HEK293 (cell line): ENCODE data around the gene UROD.
A peak's percentile ranks its signal among the peaks of the same experiment; 100 is the strongest.
"Not testable (repeated sequence)": the region's sequence is repeated elsewhere in the genome, so short reads cannot be mapped to it uniquely, and the experiment has no call there.

Experiments
- CTCF ChIA-PET: fragments of 350-600 bp; formaldehyde crosslinking; extraction: SDS; loops from one replicate; lab custom pipeline; 2021; ENCODE audit warnings: antibody characterized with exemption; lab: Yijun Ruan, JAX
- POLR2A ChIA-PET: fragments of 300-600 bp; formaldehyde crosslinking; extraction: SDS; loops from one replicate; lab custom pipeline; 2020; ENCODE audit warnings: antibody characterized with exemption, inconsistent platforms; lab: Yijun Ruan, JAX
- H3K27ac ChIP-seq: fragments of 200-500 bp; sonication (Bioruptor generic); 2 replicates; pipeline ENCODE4 v1.5.1; 2014; ENCODE audit warnings: low read depth, low read length, control low read depth, inconsistent platforms; ENCODE audit errors: extremely low read depth
- H3K36me3 ChIP-seq, 2 experiments: fragments of 200-500 bp in 1 of 2; sonication (Bioruptor generic) in 1 of 2; 1 replicate in 1 of 2; 2 replicates in 1 of 2; pipeline ENCODE4 v1.5.1; 2014 to 2017; ENCODE audit warnings: inconsistent platforms in 2 of 2, low read length in 2 of 2; ENCODE audit not compliant: control insufficient read depth in 2 of 2, insufficient read depth in 1 of 2
- H3K4me1 ChIP-seq: fragments of 200-500 bp; sonication (Bioruptor generic); 2 replicates; pipeline ENCODE4 v1.5.1; 2014; ENCODE audit warnings: mild to moderate bottlenecking, low read length, inconsistent platforms; ENCODE audit not compliant: control insufficient read depth, insufficient read depth
- H3K4me3 ChIP-seq: 2 replicates; pipeline ENCODE4 v1.5.1; 2011; ENCODE audit warnings: low read depth, mild to moderate bottlenecking, control low read depth, low read length, moderate library complexity
- H3K9me3 ChIP-seq: fragments of 200-500 bp; sonication (Bioruptor generic); 2 replicates; pipeline ENCODE4 v1.5.1; 2014; ENCODE audit warnings: low read depth, low read length, inconsistent platforms; ENCODE audit not compliant: control insufficient read depth, insufficient read depth
- GLI4 ChIP-seq: fragments of 450-650 bp; formaldehyde crosslinking; IDR thresholded peaks from 2 replicates; pipeline ENCODE4 v1.5.1; 2016; ENCODE audit warnings: missing biosample characterization, missing genetic modification characterization
- KLF16 ChIP-seq: fragments of 450-650 bp; formaldehyde crosslinking; IDR thresholded peaks from 2 replicates; pipeline ENCODE4 v1.5.1; 2017; ENCODE audit warnings: missing biosample characterization, missing genetic modification characterization
- ZEB2 ChIP-seq: fragments of 450-650 bp; formaldehyde crosslinking; IDR thresholded peaks from 2 replicates; pipeline ENCODE4 v1.5.1; 2016; ENCODE audit warnings: missing biosample characterization, missing genetic modification characterization
- ZNF121 ChIP-seq: fragments of 450-650 bp; formaldehyde crosslinking; IDR thresholded peaks from 2 replicates; pipeline ENCODE4 v1.5.1; 2016; ENCODE audit warnings: missing biosample characterization, missing genetic modification characterization
- ZNF174 ChIP-seq: fragments of 450-650 bp; formaldehyde crosslinking; IDR thresholded peaks from 2 replicates; pipeline ENCODE4 v1.5.0; 2017; ENCODE audit warnings: missing biosample characterization, mild to moderate bottlenecking, missing genetic modification characterization
- ZNF23 ChIP-seq: fragments of 450-650 bp; formaldehyde crosslinking; IDR thresholded peaks from 2 replicates; pipeline ENCODE4 v1.5.1; 2016; ENCODE audit warnings: missing biosample characterization, missing genetic modification characterization, borderline replicate concordance
- ZNF274 ChIP-seq, 2 experiments: fragments of 200-500 bp in 1 of 2; fragments of 450-650 bp in 1 of 2; sonication (Bioruptor generic) in 1 of 2; formaldehyde crosslinking in 1 of 2; IDR thresholded peaks; 2 replicates each; pipeline versions ENCODE4 v1.5.1 to v1.6.1; 2014 to 2016; ENCODE audit warnings: borderline replicate concordance in 1 of 2, inconsistent platforms in 1 of 2, low read length in 1 of 2, missing biosample characterization in 1 of 2, missing genetic modification characterization in 1 of 2
- ZNF324 ChIP-seq: fragments of 450-650 bp; formaldehyde crosslinking; IDR thresholded peaks from 2 replicates; pipeline ENCODE4 v1.5.1; 2016; ENCODE audit warnings: missing biosample characterization, missing genetic modification characterization
- ZNF341 ChIP-seq: fragments of 450-650 bp; formaldehyde crosslinking; IDR thresholded peaks from 2 replicates; pipeline ENCODE4; 2016; ENCODE audit warnings: low read depth, missing biosample characterization, missing genetic modification characterization
- ZNF555 ChIP-seq: fragments of 450-650 bp; formaldehyde crosslinking; conservative IDR thresholded peaks from 2 replicates; pipeline ENCODE4 v1.5.1; 2017; ENCODE audit warnings: missing biosample characterization, mild to moderate bottlenecking, missing genetic modification characterization, inconsistent platforms
- ZNF658 ChIP-seq: fragments of 450-650 bp; formaldehyde crosslinking; IDR thresholded peaks from 2 replicates; pipeline ENCODE4; 2016; ENCODE audit warnings: missing biosample characterization, missing genetic modification characterization
- ZNF701 ChIP-seq: fragments of 450-650 bp; formaldehyde crosslinking; IDR thresholded peaks from 2 replicates; pipeline ENCODE4 v1.5.1; 2016; ENCODE audit warnings: missing biosample characterization, missing genetic modification characterization
- TF ChIP-seq, protein P1 (sequence below): fragments of 450-650 bp; formaldehyde crosslinking; IDR thresholded peaks from 2 replicates; pipeline ENCODE4 v1.5.1; 2016; ENCODE audit warnings: missing biosample characterization, missing genetic modification characterization

Gene UROD

DNA sequence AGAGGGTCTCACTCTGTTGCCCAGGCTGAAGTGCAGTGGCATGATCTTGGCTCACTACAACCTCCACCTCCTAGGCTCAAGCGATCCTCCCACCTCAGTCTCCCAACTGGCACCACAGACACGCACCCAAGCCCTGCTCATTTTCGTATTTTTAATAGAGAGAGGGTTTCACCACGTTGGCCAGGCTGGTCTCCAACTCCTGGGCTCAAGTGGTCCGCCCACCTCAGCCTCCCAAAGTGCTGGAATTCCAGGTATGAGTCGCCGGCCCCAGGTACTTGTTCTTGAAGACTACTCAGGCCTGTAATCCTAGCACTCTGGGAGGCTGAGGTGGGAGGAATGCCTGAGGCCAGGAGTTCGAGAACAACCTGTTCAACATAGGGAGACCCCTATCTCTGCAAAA is 10.5 kb upstream of the UROD start:
- CTCF ChIA-PET, H3K27ac ChIP-seq: not testable (repeated sequence)

DNA sequence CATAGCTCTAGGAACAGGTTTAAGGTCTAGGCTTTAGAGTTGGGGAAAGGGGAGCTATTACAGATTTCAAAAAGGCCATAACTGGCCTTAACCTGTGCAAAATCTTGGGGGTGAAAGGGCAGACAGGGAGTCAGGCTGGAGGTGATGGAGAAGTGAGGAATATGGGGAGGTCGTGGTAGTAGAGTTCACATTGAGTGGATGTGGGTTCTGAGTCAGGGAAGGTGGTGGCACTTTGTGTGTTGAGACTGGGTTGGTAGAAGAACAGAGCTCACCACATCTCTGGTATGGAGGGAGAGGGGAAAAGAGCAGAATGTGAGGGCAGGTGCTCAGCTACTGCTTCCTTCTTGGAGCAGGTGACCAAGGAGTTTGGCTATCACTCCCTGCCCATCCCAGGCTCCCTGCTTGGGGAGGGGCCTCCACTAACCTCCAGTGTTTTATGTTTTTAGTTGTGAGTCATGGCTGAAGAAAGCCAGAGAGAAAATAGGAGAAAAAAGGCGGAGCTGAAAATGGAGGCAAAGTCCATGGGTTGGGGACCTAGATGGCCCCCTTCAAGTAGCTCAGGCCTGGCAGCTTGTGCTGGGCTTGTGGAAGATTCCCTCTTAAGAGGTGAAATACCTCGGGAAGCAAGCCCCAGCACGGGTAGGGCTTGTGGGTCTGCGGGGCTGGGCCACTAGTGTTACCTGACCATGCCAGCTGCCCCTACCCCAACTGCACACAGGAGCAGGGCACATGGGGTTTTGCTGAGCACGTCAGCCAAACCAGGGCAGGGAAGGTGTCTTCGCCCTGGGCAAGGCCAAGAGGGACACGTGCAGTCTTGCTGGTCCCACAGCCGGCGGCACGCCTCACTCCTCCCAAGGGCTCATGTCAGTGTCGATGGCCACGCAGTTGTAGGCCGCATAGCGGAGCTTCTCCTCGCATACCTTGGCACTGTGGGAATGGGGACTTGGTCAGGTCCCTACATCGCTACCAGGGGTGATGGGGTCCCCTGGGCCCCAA is 9.1 kb upstream of the UROD start:
- H3K4me3 ChIP-seq, result no peak overlapping the region
- ChIA-PET CTCF (interaction anchor here (0.5 kb wide), 1 partner anchor 110 kb away, joined by 4 read pairs; no protein-coding TSS in a partner anchor), POLR2A (interaction anchor here (2.0 to 2.4 kb wide), 2 partner anchors 8 to 16 kb away, joined by 5 to 9 read pairs; partner anchors contain the start of genes EIF2B3, HECTD3 and UROD)
- H3K9me3 ChIP-seq, result no peaks in the 10 kb centered on the region
- H3K36me3 ChIP-seq, result peaks cover 0 to 60% of the 10 kb centered on the region in 2 experiments; a peak in 1 of 3 replicates
- H3K4me1 ChIP-seq, result no peaks in the 10 kb centered on the region
- no peak for TF ChIP-seq ZNF341 (tag by site-specific recombination)
- TF ChIP-seq ZNF324 (tag by site-specific recombination), result no peak
- no peak for TF ChIP-seq ZNF23
- TF ChIP-seq KLF16, result no peak
- TF ChIP-seq, protein P1, sequence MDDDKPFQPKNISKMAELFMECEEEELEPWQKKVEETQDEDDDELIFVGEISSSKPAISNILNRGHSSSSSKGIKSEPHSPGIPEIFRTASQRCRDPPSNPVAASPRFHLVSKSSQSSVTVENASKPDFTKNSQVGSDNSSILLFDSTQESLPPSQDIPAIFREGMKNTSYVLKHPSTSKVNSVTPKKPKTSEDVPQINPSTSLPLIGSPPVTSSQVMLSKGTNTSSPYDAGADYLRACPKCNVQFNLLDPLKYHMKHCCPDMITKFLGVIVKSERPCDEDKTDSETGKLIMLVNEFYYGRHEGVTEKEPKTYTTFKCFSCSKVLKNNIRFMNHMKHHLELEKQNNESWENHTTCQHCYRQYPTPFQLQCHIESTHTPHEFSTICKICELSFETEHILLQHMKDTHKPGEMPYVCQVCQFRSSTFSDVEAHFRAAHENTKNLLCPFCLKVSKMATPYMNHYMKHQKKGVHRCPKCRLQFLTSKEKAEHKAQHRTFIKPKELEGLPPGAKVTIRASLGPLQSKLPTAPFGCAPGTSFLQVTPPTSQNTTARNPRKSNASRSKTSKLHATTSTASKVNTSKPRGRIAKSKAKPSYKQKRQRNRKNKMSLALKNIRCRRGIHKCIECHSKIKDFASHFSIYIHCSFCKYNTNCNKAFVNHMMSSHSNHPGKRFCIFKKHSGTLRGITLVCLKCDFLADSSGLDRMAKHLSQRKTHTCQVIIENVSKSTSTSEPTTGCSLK (tag by site-specific recombination), result no peak
- TF ChIP-seq ZNF658 (tag by site-specific recombination), result no peak
- no peak for TF ChIP-seq ZNF701 (tag by site-specific recombination)
- no peak for TF ChIP-seq ZNF174 (tag by site-specific recombination)
- no peak for TF ChIP-seq ZEB2 (tag by site-specific recombination)
- no peak for TF ChIP-seq GLI4 (tag by site-specific recombination)
- TF ChIP-seq ZNF555 (tag by site-specific recombination), result no peak
- TF ChIP-seq, all 188 proteins: peak for 0
- no peak overlapping the region for H3K27ac ChIP-seq

More for the DNA sequence above, 10.5 kb upstream of the UROD start:
- TF ChIP-seq ZNF121 (tag by site-specific recombination), result peak; percentile 73
- not testable (repeated sequence) for H3K9me3 ChIP-seq, H3K4me1 ChIP-seq, H3K4me3 ChIP-seq
- POLR2A ChIA-PET, result interaction anchor here (2.0 kb wide), 1 partner anchor 10 kb away, joined by 9 read pairs; the partner anchor contains the start of genes HECTD3 and UROD
- peaks cover 0 to 47% of the 10 kb centered on the region in 2 experiments; a peak in 1 of 3 replicates for H3K36me3 ChIP-seq

DNA sequence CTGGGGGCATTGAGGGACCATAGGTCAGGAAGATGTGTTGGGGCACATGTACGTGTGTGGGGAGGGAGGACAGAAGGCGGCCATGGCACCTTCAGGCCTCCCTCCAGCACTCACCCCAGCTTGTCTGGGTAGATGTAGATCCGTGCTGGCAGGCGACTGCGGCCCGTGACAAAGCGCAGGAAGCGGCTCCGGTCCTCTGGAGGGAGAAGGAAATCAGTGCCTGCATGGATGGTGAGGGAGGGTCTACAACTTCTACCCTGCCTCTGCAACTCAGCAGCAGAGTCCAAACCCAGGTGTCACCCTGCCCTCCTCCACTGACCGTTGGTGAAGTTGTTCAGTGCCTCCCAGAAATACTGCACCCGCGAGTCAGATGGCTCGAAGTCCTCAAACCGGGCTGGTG is 8.3 kb upstream of the UROD start:
- POLR2A ChIA-PET, result interaction anchor here (1.1 to 2.4 kb wide), 3 partner anchors 7 to 203 kb away, joined by 3 to 9 read pairs (median 5); partner anchors contain the start of genes EIF2B3, HECTD3 and UROD
- TF ChIP-seq ZNF274 (IDR thresholded peaks at IDR 0.05; ENCODE audit: low read length) (no peak), ZNF274 (tag by site-specific recombination; IDR thresholded peaks at IDR 0.05; ENCODE audit: borderline replicate concordance) (no peak)
- no peak overlapping the region for H3K4me3 ChIP-seq
- no peaks in the 10 kb centered on the region for H3K9me3 ChIP-seq
- no peak overlapping the region for H3K27ac ChIP-seq
- peaks cover 0 to 68% of the 10 kb centered on the region in 2 experiments; a peak in 1 of 3 replicates for H3K36me3 ChIP-seq
- H3K4me1 ChIP-seq, result no peaks in the 10 kb centered on the region
- CTCF ChIA-PET, result interaction anchor here (1.0 kb wide), 1 partner anchor 168 kb away, joined by 3 read pairs; no protein-coding TSS in a partner anchor
